ENCODE data around the gene ROR1.

DNA sequence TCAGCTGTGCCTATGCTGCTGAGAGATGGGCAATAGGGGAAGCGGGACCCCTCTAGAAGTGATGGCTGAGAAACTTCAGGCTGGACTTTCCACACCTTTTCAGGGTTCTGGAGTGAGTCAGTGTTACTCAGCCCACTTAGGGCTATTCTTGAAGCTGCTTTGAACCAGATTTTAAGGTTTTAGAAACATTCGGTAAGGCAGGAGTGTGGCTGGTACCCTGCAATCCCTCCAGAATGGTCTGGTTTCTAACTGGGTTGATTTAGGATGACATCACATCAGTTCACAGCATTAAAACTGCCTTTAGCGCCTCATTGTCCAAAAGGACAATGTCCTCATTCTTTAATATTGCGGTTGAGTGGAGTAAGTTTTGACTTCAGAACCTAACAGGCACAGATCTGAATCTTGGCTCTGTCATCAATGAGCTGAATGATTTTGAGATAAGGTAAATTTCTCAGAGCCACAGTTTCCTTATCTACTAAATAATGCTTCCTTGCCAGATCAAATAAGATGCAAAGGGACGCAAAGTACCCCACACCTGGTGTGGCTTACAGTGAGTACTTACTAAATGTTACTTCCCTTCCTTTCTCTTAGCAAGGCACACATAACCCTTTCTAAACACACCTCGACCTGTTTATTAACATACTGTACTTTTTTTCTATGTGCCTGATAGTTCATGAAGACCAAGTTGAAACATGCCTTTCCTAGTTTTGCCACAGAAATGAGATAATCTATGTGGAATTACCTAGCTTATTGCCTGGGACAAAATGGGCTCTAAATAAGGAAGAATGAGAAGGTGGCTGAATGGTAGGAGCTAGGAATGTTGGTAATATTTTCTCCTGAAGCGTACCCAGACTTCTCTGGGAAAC lies 209.8 kb downstream of the ROR1 start:
- TF ChIP-seq, protein P1, sequence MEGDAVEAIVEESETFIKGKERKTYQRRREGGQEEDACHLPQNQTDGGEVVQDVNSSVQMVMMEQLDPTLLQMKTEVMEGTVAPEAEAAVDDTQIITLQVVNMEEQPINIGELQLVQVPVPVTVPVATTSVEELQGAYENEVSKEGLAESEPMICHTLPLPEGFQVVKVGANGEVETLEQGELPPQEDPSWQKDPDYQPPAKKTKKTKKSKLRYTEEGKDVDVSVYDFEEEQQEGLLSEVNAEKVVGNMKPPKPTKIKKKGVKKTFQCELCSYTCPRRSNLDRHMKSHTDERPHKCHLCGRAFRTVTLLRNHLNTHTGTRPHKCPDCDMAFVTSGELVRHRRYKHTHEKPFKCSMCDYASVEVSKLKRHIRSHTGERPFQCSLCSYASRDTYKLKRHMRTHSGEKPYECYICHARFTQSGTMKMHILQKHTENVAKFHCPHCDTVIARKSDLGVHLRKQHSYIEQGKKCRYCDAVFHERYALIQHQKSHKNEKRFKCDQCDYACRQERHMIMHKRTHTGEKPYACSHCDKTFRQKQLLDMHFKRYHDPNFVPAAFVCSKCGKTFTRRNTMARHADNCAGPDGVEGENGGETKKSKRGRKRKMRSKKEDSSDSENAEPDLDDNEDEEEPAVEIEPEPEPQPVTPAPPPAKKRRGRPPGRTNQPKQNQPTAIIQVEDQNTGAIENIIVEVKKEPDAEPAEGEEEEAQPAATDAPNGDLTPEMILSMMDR (IDR thresholded peaks at IDR 0.05) = no peak
- TF ChIP-seq EZH2 (IDR thresholded peaks at IDR 0.05; ENCODE audit: borderline replicate concordance, insufficient read depth, low read depth, low read length, poor library complexity, severe bottlenecking) = no peak
